ENCODE data around the gene CTIF.

CTIF gene

DNA sequence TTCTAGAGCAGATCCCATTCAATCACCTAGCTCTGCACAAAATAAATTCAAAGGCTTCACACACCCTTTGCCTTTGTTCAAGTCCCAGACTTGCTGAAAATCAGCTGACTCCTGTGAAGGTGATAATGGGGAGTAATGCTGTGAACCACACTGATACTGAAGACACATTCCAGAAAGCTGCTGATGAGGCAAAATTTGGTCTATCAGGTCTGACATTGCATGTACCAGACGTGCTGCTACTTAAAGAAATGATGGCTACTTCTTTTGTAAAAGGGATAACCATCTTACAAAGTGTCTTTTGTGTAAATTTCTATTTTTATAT, 7.8 kb upstream of the CTIF start:
- H3K4ac ChIP-seq (ENCODE audit: low read depth in 1 of 2, low read length in 2 of 2), result no peak overlapping the region
- no peak overlapping the region for H2AFZ ChIP-seq (ENCODE audit: low read depth, low read length)
- H3K4me3 ChIP-seq (ENCODE audit: insufficient read depth in 1 of 2, low read depth in 1 of 2, low read length in 2 of 2), result no peak overlapping the region
- no peak overlapping the region for H2BK12ac ChIP-seq (ENCODE audit: low read length in 2 of 2)
- H2BK5ac ChIP-seq (ENCODE audit: low read depth, low read length, poor library complexity, severe bottlenecking), result no peak overlapping the region
- H3K27me3 ChIP-seq (ENCODE audit: control insufficient read depth in 1 of 2, insufficient read depth in 1 of 2, low read length in 2 of 2), result peaks cover 0 to 12% of the 10 kb centered on the region in 2 experiments
- H3K79me1 ChIP-seq (replicated peaks; ENCODE audit: low read length, poor library complexity, severe bottlenecking), result no peaks in the 10 kb centered on the region
- H3K9me3 ChIP-seq (ENCODE audit: control insufficient read depth, low read length), result no peaks in the 10 kb centered on the region
- no peak for DNase-seq
- H3K23ac ChIP-seq (ENCODE audit: low read length in 2 of 2), result no peak overlapping the region
- no peaks in the 10 kb centered on the region for H3K36me3 ChIP-seq (ENCODE audit: control insufficient read depth in 1 of 2, insufficient read depth in 2 of 2, low read depth in 1 of 2, low read length in 2 of 2)
- WGBS, result no CpG with 5 or more reads among the region's 1 CpG
- no peak overlapping the region for H3K14ac ChIP-seq (ENCODE audit: low read length in 2 of 2)
- H3K4me2 ChIP-seq (ENCODE audit: low read length, poor library complexity, severe bottlenecking), result no peak overlapping the region
- no peak overlapping the region for H3K18ac ChIP-seq (ENCODE audit: low read depth in 1 of 2, low read length in 2 of 2)
- H3K9ac ChIP-seq (ENCODE audit: low read length), result no peak overlapping the region
- H4K8ac ChIP-seq (ENCODE audit: low read length), result no peak overlapping the region
- peaks cover 18% of the 10 kb centered on the region for H3K4me1 ChIP-seq (ENCODE audit: control insufficient read depth, insufficient read depth, low read depth, low read length)
- H4K91ac ChIP-seq (ENCODE audit: low read length), result no peak overlapping the region
- no peak overlapping the region for H2BK120ac ChIP-seq (ENCODE audit: low read depth, low read length)
- H3K27ac ChIP-seq (ENCODE audit: low read length, poor library complexity, severe bottlenecking), result no peak overlapping the region
- peak overlapping the region; percentile 68 for H2BK15ac ChIP-seq (ENCODE audit: low read depth, poor library complexity, severe bottlenecking)
- peak overlapping the region; percentile 96 for H2AK5ac ChIP-seq (ENCODE audit: low read length, severe bottlenecking)

DNA sequence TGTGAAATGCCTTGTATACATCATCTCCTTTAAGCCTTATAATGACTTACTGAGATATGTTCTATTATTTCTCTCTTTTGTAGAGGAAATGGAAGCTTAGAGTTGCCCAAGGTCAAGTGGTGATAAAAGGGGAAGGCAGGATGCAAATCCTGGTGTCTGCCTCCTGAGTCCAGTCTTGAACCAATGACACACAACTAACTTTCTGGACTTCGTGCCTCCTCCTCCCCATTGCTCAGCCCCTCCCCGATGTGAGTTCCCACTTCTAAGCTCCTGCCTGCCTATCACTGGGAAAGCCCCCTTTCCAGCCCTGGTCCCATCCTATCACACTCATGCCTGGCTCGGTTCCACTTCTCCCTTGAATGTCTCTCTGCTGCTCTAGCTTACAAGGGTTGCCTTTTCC, 6.9 kb upstream of the CTIF start:
- Histone ChIP-seq H3K9ac (ENCODE audit: low read length) (no peak overlapping the region), H3K9me3 (ENCODE audit: control insufficient read depth, low read length) (no peaks in the 10 kb centered on the region), H2BK120ac (ENCODE audit: low read depth, low read length) (no peak overlapping the region), H3K36me3 (ENCODE audit: control insufficient read depth in 1 of 2, insufficient read depth in 2 of 2, low read depth in 1 of 2, low read length in 2 of 2) (no peaks in the 10 kb centered on the region), H3K27ac (ENCODE audit: low read length, poor library complexity, severe bottlenecking) (no peak overlapping the region), H3K27me3 (ENCODE audit: control insufficient read depth in 1 of 2, insufficient read depth in 1 of 2, low read length in 2 of 2) (peaks cover 0 to 12% of the 10 kb centered on the region in 2 experiments), H2BK5ac (ENCODE audit: low read depth, low read length, poor library complexity, severe bottlenecking) (no peak overlapping the region), H4K8ac (ENCODE audit: low read length) (no peak overlapping the region), H3K23ac (ENCODE audit: low read length in 2 of 2) (no peak overlapping the region), H3K4me3 (ENCODE audit: insufficient read depth in 1 of 2, low read depth in 1 of 2, low read length in 2 of 2) (no peak overlapping the region), H2BK15ac (ENCODE audit: low read depth, poor library complexity, severe bottlenecking) (peak overlapping the region; percentile 45), H3K4me2 (ENCODE audit: low read length, poor library complexity, severe bottlenecking) (no peak overlapping the region), H3K4me1 (ENCODE audit: control insufficient read depth, insufficient read depth, low read depth, low read length) (peaks cover 18% of the 10 kb centered on the region), H3K79me1 (replicated peaks; ENCODE audit: low read length, poor library complexity, severe bottlenecking) (no peaks in the 10 kb centered on the region), H3K14ac (ENCODE audit: low read length in 2 of 2) (no peak overlapping the region), H2AFZ (ENCODE audit: low read depth, low read length) (no peak overlapping the region), H3K18ac (ENCODE audit: low read depth in 1 of 2, low read length in 2 of 2) (no peak overlapping the region), H2BK12ac (ENCODE audit: low read length in 2 of 2) (peak overlapping the region in 1 of 2 experiments; percentile 46), H4K91ac (ENCODE audit: low read length) (no peak overlapping the region), H3K4ac (ENCODE audit: low read depth in 1 of 2, low read length in 2 of 2) (no peak overlapping the region), H2AK5ac (ENCODE audit: low read length, severe bottlenecking) (peak overlapping the region; percentile 42)
- DNase-seq, result no peak
- WGBS, result 81% methylated on average over 3 of the region's 3 CpGs

DNA sequence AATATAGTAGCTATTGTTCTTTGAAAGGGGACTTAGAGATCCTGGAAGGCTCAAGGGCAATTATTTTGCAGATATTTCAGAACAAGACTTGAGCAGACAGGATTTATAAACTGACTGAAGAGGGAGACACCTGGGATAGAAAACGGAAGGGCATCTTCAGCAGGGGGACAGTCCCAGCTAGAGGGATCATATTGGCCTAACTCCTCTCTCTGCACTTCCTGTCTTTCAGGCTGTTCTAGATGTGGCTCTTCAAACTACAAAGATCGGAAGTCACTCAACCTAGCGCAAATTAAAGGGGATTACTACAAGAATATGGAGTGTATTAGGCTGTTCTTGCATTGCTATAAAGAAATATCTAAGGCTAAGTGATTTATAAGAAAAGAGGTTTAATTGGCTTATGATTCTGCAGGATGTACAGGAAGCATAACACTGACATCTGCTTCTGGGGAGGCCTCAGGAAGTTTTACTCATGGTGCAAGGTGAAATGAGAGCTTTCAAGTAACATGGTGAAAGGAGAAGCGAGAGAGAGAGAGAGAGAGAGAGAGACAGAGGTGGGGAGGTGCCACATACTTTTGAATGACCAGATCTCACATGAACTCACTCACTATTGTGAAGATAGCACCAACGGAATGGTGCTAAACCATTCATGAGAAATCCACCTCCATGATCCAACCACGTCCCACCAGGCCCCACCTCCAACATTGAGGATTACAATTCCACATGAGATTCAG, 5.3 kb upstream of the CTIF start:
- Histone ChIP-seq H3K27ac (ENCODE audit: low read length, poor library complexity, severe bottlenecking) (no peak overlapping the region), H2BK15ac (ENCODE audit: low read depth, poor library complexity, severe bottlenecking) (peak overlapping the region; percentile 3), H4K8ac (ENCODE audit: low read length) (no peak overlapping the region), H3K79me1 (replicated peaks; ENCODE audit: low read length, poor library complexity, severe bottlenecking) (no peaks in the 10 kb centered on the region), H4K91ac (ENCODE audit: low read length) (no peak overlapping the region), H2BK12ac (ENCODE audit: low read length in 2 of 2) (peak overlapping the region; percentile 59 to 61), H2AK5ac (ENCODE audit: low read length, severe bottlenecking) (peak overlapping the region; percentile 89), H3K4ac (ENCODE audit: low read depth in 1 of 2, low read length in 2 of 2) (peak overlapping the region in 1 of 2 experiments; percentile 68), H3K4me3 (ENCODE audit: insufficient read depth in 1 of 2, low read depth in 1 of 2, low read length in 2 of 2) (no peak overlapping the region), H3K18ac (ENCODE audit: low read depth in 1 of 2, low read length in 2 of 2) (peak overlapping the region in 1 of 2 experiments; percentile 14), H3K4me1 (ENCODE audit: control insufficient read depth, insufficient read depth, low read depth, low read length) (peaks cover 20% of the 10 kb centered on the region), H2AFZ (ENCODE audit: low read depth, low read length) (no peak overlapping the region), H3K4me2 (ENCODE audit: low read length, poor library complexity, severe bottlenecking) (no peak overlapping the region), H2BK5ac (ENCODE audit: low read depth, low read length, poor library complexity, severe bottlenecking) (no peak overlapping the region), H3K23ac (ENCODE audit: low read length in 2 of 2) (no peak overlapping the region), H2BK120ac (ENCODE audit: low read depth, low read length) (no peak overlapping the region), H3K9me3 (ENCODE audit: control insufficient read depth, low read length) (no peaks in the 10 kb centered on the region), H3K27me3 (ENCODE audit: control insufficient read depth in 1 of 2, insufficient read depth in 1 of 2, low read length in 2 of 2) (no peaks in the 10 kb centered on the region), H3K9ac (ENCODE audit: low read length) (no peak overlapping the region), H3K14ac (ENCODE audit: low read length in 2 of 2) (no peak overlapping the region), H3K36me3 (ENCODE audit: control insufficient read depth in 1 of 2, insufficient read depth in 2 of 2, low read depth in 1 of 2, low read length in 2 of 2) (no peaks in the 10 kb centered on the region)
- WGBS, result 93% methylated on average over 6 of the region's 6 CpGs
- DNase-seq, result no peak

DNA sequence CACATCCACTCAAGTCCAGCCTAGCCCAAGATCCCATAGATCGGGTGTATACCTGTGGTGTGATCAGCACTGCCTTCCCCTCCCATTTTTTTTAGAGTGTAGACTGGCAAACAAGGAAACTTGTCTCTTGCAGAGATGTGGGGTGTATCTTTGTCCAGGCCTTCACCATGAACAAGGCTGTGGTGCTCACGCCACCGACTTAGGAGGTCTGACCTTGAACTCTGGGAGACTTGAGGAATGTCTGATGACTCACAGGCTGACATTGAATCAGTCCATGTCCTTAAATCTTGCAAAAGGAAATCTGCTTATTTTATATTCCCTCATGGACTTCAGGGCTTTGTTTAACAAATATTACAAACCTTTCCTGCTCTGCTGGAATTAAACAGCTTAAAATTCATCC, 4.5 kb upstream of the CTIF start:
- no peak overlapping the region for H2BK5ac ChIP-seq (ENCODE audit: low read depth, low read length, poor library complexity, severe bottlenecking)
- H3K36me3 ChIP-seq (ENCODE audit: control insufficient read depth in 1 of 2, insufficient read depth in 2 of 2, low read depth in 1 of 2, low read length in 2 of 2), result no peaks in the 10 kb centered on the region
- WGBS, result 34% methylated on average over 3 of the region's 3 CpGs

More for the DNA sequence above, 4.5 kb upstream of the CTIF start:
- Histone ChIP-seq H3K4me2 (ENCODE audit: low read length, poor library complexity, severe bottlenecking) (no peak overlapping the region), H3K23ac (ENCODE audit: low read length in 2 of 2) (no peak overlapping the region), H2BK15ac (ENCODE audit: low read depth, poor library complexity, severe bottlenecking) (no peak overlapping the region), H3K79me1 (replicated peaks; ENCODE audit: low read length, poor library complexity, severe bottlenecking) (no peaks in the 10 kb centered on the region), H3K9ac (ENCODE audit: low read length) (no peak overlapping the region), H3K4ac (ENCODE audit: low read depth in 1 of 2, low read length in 2 of 2) (no peak overlapping the region), H3K18ac (ENCODE audit: low read depth in 1 of 2, low read length in 2 of 2) (peak overlapping the region in 1 of 2 experiments; percentile 18), H3K27me3 (ENCODE audit: control insufficient read depth in 1 of 2, insufficient read depth in 1 of 2, low read length in 2 of 2) (no peaks in the 10 kb centered on the region), H2AK5ac (ENCODE audit: low read length, severe bottlenecking) (peak overlapping the region; percentile 89), H2AFZ (ENCODE audit: low read depth, low read length) (no peak overlapping the region), H3K4me3 (ENCODE audit: insufficient read depth in 1 of 2, low read depth in 1 of 2, low read length in 2 of 2) (no peak overlapping the region), H3K4me1 (ENCODE audit: control insufficient read depth, insufficient read depth, low read depth, low read length) (peaks cover 22% of the 10 kb centered on the region), H4K91ac (ENCODE audit: low read length) (peak overlapping the region; percentile 5), H4K8ac (ENCODE audit: low read length) (no peak overlapping the region), H3K9me3 (ENCODE audit: control insufficient read depth, low read length) (no peaks in the 10 kb centered on the region), H2BK12ac (ENCODE audit: low read length in 2 of 2) (peak overlapping the region in 1 of 2 experiments; percentile 61), H2BK120ac (ENCODE audit: low read depth, low read length) (peak overlapping the region; percentile 25), H3K27ac (ENCODE audit: low read length, poor library complexity, severe bottlenecking) (peak overlapping the region; percentile 23), H3K14ac (ENCODE audit: low read length in 2 of 2) (no peak overlapping the region)
- DNase-seq, result peak; percentile 86

Measured in mesenchymal stem cell (in vitro differentiated cells and primary cell).